ENCODE measurements around the gene TM2D3.

Gene TM2D3

GRCh38 chr15:101679806-101680205, 27.6 kb upstream of the TM2D3 start:
- peaks cover 27% of the 10 kb centered on the region for H3K4me1 ChIP-seq (ENCODE audit: control insufficient read depth, insufficient read depth, low read length, unreplicated experiment)
- no peaks in the 10 kb centered on the region for H3K27me3 ChIP-seq (ENCODE audit: insufficient read depth, low read length)
- peaks cover 6% of the 10 kb centered on the region; the same call in 1 of the 2 replicates for H3K36me3 ChIP-seq (ENCODE audit: insufficient read depth, low read length)
- H3K79me2 ChIP-seq (ENCODE audit: control insufficient read depth, insufficient read depth, low read length, unreplicated experiment): no peaks in the 10 kb centered on the region
- no peak overlapping the region for H3K4me3 ChIP-seq (ENCODE audit: low read depth, low read length)
- H3K27ac ChIP-seq (ENCODE audit: low read depth, low read length): no peak overlapping the region
- no peak overlapping the region for H2AFZ ChIP-seq (ENCODE audit: low read length, unreplicated experiment)

GRCh38 chr15:101676921-101677329, 24.7 kb upstream of the TM2D3 start:
- peaks cover 25% of the 10 kb centered on the region for H3K4me1 ChIP-seq (ENCODE audit: control insufficient read depth, insufficient read depth, low read length, unreplicated experiment)
- no peak overlapping the region for H2AFZ ChIP-seq (ENCODE audit: low read length, unreplicated experiment)
- peak overlapping the region; percentile 16; the same call in 1 of the 2 replicates for H3K27ac ChIP-seq (ENCODE audit: low read depth, low read length)
- 0 out of 2 replicates have a peak, but pooled peaks cover 3% of the 10 kb centered on the region for H3K36me3 ChIP-seq (ENCODE audit: insufficient read depth, low read length)
- no peaks in the 10 kb centered on the region for H3K27me3 ChIP-seq (ENCODE audit: insufficient read depth, low read length)
- H3K79me2 ChIP-seq (ENCODE audit: control insufficient read depth, insufficient read depth, low read length, unreplicated experiment): no peaks in the 10 kb centered on the region
- no peak overlapping the region for H3K4me3 ChIP-seq (ENCODE audit: low read depth, low read length)

GRCh38 chr15:101675796-101676582, 23.8 kb upstream of the TM2D3 start:
- H2AFZ ChIP-seq (ENCODE audit: low read length, unreplicated experiment): peak overlapping the region; percentile 73
- peak overlapping the region; percentile 83 for H3K27ac ChIP-seq (ENCODE audit: low read depth, low read length)
- H3K27me3 ChIP-seq (ENCODE audit: insufficient read depth, low read length): no peaks in the 10 kb centered on the region
- 0 out of 2 replicates have a peak, but pooled peaks cover 3% of the 10 kb centered on the region for H3K36me3 ChIP-seq (ENCODE audit: insufficient read depth, low read length)
- no peaks in the 10 kb centered on the region for H3K79me2 ChIP-seq (ENCODE audit: control insufficient read depth, insufficient read depth, low read length, unreplicated experiment)
- peaks cover 25% of the 10 kb centered on the region for H3K4me1 ChIP-seq (ENCODE audit: control insufficient read depth, insufficient read depth, low read length, unreplicated experiment)
- peak overlapping the region; percentile 65 for H3K4me3 ChIP-seq (ENCODE audit: low read depth, low read length)

GRCh38 chr15:101675015-101675414, 22.8 kb upstream of the TM2D3 start:
- peak overlapping the region; percentile 83 for H3K27ac ChIP-seq (ENCODE audit: low read depth, low read length)
- H3K4me3 ChIP-seq (ENCODE audit: low read depth, low read length): peak overlapping the region; percentile 42; the same call in 1 of the 2 replicates
- no peaks in the 10 kb centered on the region for H3K36me3 ChIP-seq (ENCODE audit: insufficient read depth, low read length)
- H2AFZ ChIP-seq (ENCODE audit: low read length, unreplicated experiment): no peak overlapping the region
- no peaks in the 10 kb centered on the region for H3K27me3 ChIP-seq (ENCODE audit: insufficient read depth, low read length)
- H3K79me2 ChIP-seq (ENCODE audit: control insufficient read depth, insufficient read depth, low read length, unreplicated experiment): no peaks in the 10 kb centered on the region
- H3K4me1 ChIP-seq (ENCODE audit: control insufficient read depth, insufficient read depth, low read length, unreplicated experiment): peaks cover 30% of the 10 kb centered on the region

- Histone ChIP-seq H3K27ac (ENCODE audit: low read depth, low read length) (no peak overlapping the region), H3K4me3 (ENCODE audit: low read depth, low read length) (no peak overlapping the region), H3K27me3 (ENCODE audit: insufficient read depth, low read length) (no peaks in the 10 kb centered on the region), H3K36me3 (ENCODE audit: insufficient read depth, low read length) (0 out of 2 replicates have a peak, but pooled peaks cover 3% of the 10 kb centered on the region), H3K4me1 (ENCODE audit: control insufficient read depth, insufficient read depth, low read length, unreplicated experiment) (peaks cover 37% of the 10 kb centered on the region), H2AFZ (ENCODE audit: low read length, unreplicated experiment) (no peak overlapping the region), H3K79me2 (ENCODE audit: control insufficient read depth, insufficient read depth, low read length, unreplicated experiment) (no peaks in the 10 kb centered on the region)
Observed at GRCh38 chr15:101672298-101672697, 20.1 kb upstream of the TM2D3 start.

GRCh38 chr15:101669744-101670143, 17.6 kb upstream of the TM2D3 start:
- Histone ChIP-seq H3K4me3 (ENCODE audit: low read depth, low read length) (no peak overlapping the region), H3K4me1 (ENCODE audit: control insufficient read depth, insufficient read depth, low read length, unreplicated experiment) (peaks cover 15% of the 10 kb centered on the region), H2AFZ (ENCODE audit: low read length, unreplicated experiment) (peak overlapping the region; percentile 23), H3K27ac (ENCODE audit: low read depth, low read length) (peak overlapping the region; percentile 10; the same call in 1 of the 2 replicates), H3K36me3 (ENCODE audit: insufficient read depth, low read length) (0 out of 2 replicates have a peak, but pooled peaks cover 3% of the 10 kb centered on the region), H3K27me3 (ENCODE audit: insufficient read depth, low read length) (no peaks in the 10 kb centered on the region), H3K79me2 (ENCODE audit: control insufficient read depth, insufficient read depth, low read length, unreplicated experiment) (no peaks in the 10 kb centered on the region)

- Histone ChIP-seq H3K27ac (ENCODE audit: low read depth, low read length) (no peak overlapping the region), H3K36me3 (ENCODE audit: insufficient read depth, low read length) (0 out of 2 replicates have a peak, but pooled peaks cover 3% of the 10 kb centered on the region), H3K27me3 (ENCODE audit: insufficient read depth, low read length) (no peaks in the 10 kb centered on the region), H3K79me2 (ENCODE audit: control insufficient read depth, insufficient read depth, low read length, unreplicated experiment) (no peaks in the 10 kb centered on the region), H3K4me1 (ENCODE audit: control insufficient read depth, insufficient read depth, low read length, unreplicated experiment) (peaks cover 12% of the 10 kb centered on the region), H2AFZ (ENCODE audit: low read length, unreplicated experiment) (no peak overlapping the region), H3K4me3 (ENCODE audit: low read depth, low read length) (no peak overlapping the region)
Observed at GRCh38 chr15:101667881-101668280, 15.7 kb upstream of the TM2D3 start.

GRCh38 chr15:101664303-101664913, 12.2 kb upstream of the TM2D3 start:
- Histone ChIP-seq H3K27ac (ENCODE audit: low read depth, low read length) (no peak overlapping the region), H3K4me3 (ENCODE audit: low read depth, low read length) (no peak overlapping the region), H2AFZ (ENCODE audit: low read length, unreplicated experiment) (no peak overlapping the region), H3K4me1 (ENCODE audit: control insufficient read depth, insufficient read depth, low read length, unreplicated experiment) (peaks cover 1% of the 10 kb centered on the region), H3K27me3 (ENCODE audit: insufficient read depth, low read length) (no peaks in the 10 kb centered on the region), H3K36me3 (ENCODE audit: insufficient read depth, low read length) (0 out of 2 replicates have a peak, but pooled peaks cover 3% of the 10 kb centered on the region), H3K79me2 (ENCODE audit: control insufficient read depth, insufficient read depth, low read length, unreplicated experiment) (no peaks in the 10 kb centered on the region)

- no peak overlapping the region for H3K4me3 ChIP-seq (ENCODE audit: low read depth, low read length)
- no peaks in the 10 kb centered on the region for H3K27me3 ChIP-seq (ENCODE audit: insufficient read depth, low read length)
- no peaks in the 10 kb centered on the region for H3K79me2 ChIP-seq (ENCODE audit: control insufficient read depth, insufficient read depth, low read length, unreplicated experiment)
- H2AFZ ChIP-seq (ENCODE audit: low read length, unreplicated experiment): no peak overlapping the region
- no peak overlapping the region for H3K27ac ChIP-seq (ENCODE audit: low read depth, low read length)
- H3K4me1 ChIP-seq (ENCODE audit: control insufficient read depth, insufficient read depth, low read length, unreplicated experiment): no peaks in the 10 kb centered on the region
- H3K36me3 ChIP-seq (ENCODE audit: insufficient read depth, low read length): no peaks in the 10 kb centered on the region
Observed at GRCh38 chr15:101662203-101662602, 10.0 kb upstream of the TM2D3 start.

- no peaks in the 10 kb centered on the region for H3K36me3 ChIP-seq (ENCODE audit: insufficient read depth, low read length)
- no peak overlapping the region for H3K27ac ChIP-seq (ENCODE audit: low read depth, low read length)
- H3K79me2 ChIP-seq (ENCODE audit: control insufficient read depth, insufficient read depth, low read length, unreplicated experiment): no peaks in the 10 kb centered on the region
- H3K4me3 ChIP-seq (ENCODE audit: low read depth, low read length): no peak overlapping the region
- H3K27me3 ChIP-seq (ENCODE audit: insufficient read depth, low read length): no peaks in the 10 kb centered on the region
- no peaks in the 10 kb centered on the region for H3K4me1 ChIP-seq (ENCODE audit: control insufficient read depth, insufficient read depth, low read length, unreplicated experiment)
- no peak overlapping the region for H2AFZ ChIP-seq (ENCODE audit: low read length, unreplicated experiment)
Observed at GRCh38 chr15:101660005-101660404, 7.8 kb upstream of the TM2D3 start.

Data from ACC112 (cell line).